ENCODE results near the gene ARHGEF17. TPM values are rescaled to one million over a fixed set of nuclear protein-coding genes. Genes with fewer than 3 reads are reported as not detected.

The ARHGEF17 gene
- total RNA-seq, 1 experiment from 2014 or later = 77.9 TPM

DNA sequence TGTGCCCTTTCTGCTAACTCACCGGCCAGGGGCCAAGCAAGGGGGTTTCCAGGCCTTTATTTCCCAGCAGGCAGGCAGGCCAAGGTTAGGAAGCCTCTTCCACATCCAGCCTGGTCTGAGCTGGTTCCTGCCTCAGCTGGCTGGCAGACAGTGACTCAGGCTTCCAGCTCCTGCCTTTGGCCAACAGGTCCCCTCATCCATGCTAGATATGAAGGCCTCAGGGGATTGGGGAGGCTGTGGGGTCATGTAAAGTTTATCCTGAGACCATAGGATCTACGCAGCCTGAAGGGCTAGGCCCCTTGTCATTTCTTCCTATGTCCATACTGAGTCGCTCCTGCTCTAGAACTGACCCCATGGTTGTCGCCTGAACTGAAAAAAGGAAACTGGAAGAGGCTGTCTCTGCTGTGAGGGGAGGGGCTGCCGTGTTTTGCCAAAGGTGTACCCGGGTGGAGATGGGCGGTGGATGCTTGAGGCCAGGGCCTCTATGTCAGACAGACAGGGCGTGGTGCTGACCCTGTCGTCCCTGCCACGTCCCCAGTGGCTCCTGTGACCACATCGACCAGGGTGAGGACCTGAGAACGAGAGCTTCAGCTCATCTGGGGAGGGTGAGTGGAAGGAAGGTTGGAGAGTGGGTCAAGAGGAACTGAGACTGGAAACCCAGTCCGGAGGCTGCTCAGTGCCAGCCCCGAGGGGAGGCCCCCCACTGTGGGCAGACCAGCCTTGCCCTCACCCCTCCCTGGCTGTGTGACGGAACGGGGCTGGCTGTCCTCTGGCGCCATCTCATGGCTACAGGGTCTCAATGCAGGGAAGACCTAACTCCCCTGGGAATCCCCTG, 19.0 kb upstream of the ARHGEF17 start:
- POLR2A ChIA-PET = interaction anchor here (0.6 to 1.4 kb wide), 4 partner anchors 16 to 104 kb away, joined by 3 to 4 read pairs (median 3); partner anchors contain the start of gene P2RY6
- TF ChIP-seq, protein P1, sequence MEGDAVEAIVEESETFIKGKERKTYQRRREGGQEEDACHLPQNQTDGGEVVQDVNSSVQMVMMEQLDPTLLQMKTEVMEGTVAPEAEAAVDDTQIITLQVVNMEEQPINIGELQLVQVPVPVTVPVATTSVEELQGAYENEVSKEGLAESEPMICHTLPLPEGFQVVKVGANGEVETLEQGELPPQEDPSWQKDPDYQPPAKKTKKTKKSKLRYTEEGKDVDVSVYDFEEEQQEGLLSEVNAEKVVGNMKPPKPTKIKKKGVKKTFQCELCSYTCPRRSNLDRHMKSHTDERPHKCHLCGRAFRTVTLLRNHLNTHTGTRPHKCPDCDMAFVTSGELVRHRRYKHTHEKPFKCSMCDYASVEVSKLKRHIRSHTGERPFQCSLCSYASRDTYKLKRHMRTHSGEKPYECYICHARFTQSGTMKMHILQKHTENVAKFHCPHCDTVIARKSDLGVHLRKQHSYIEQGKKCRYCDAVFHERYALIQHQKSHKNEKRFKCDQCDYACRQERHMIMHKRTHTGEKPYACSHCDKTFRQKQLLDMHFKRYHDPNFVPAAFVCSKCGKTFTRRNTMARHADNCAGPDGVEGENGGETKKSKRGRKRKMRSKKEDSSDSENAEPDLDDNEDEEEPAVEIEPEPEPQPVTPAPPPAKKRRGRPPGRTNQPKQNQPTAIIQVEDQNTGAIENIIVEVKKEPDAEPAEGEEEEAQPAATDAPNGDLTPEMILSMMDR (IDR thresholded peaks at IDR 0.05; ENCODE audit: insufficient read depth in 1 of 2, low read depth in 1 of 2, low read length in 1 of 2, severe bottlenecking in 1 of 2, unreplicated experiment in 1 of 2) = peak; percentile 99
- no TSS peak for BruUV-seq (replicated peaks)
- H3K4me1 ChIP-seq = peaks cover 57% of the 10 kb centered on the region
- Mint-ChIP-seq H3K9me3 (ENCODE audit: unreplicated experiment) (no peaks in the 10 kb centered on the region), H3K27me3 (ENCODE audit: insufficient read depth, unreplicated experiment) (no peaks in the 10 kb centered on the region), H3K4me1 (ENCODE audit: low read depth, unreplicated experiment) (peaks cover 27% of the 10 kb centered on the region), H3K4me3 (ENCODE audit: unreplicated experiment) (no peak overlapping the region), H3K36me3 (ENCODE audit: insufficient read depth, unreplicated experiment) (peaks cover 21% of the 10 kb centered on the region), H3K27ac (ENCODE audit: unreplicated experiment) (peak overlapping the region; percentile 51)
- H3K36me3 ChIP-seq (ENCODE audit: control insufficient read depth, insufficient read depth, low read length) = no peaks in the 10 kb centered on the region
- no peaks in the 10 kb centered on the region for H3K27me3 ChIP-seq (replicated peaks; ENCODE audit: control insufficient read depth, insufficient read depth, low read length)
- CTCF ChIA-PET = interaction anchor here (0.6 to 2.9 kb wide), 26 partner anchors 9 to 147 kb away, joined by 3 to 22 read pairs (median 5); partner anchors contain the start of genes FCHSD2 and P2RY6
- intact Hi-C loops (cut with micrococcal nuclease; ENCODE audit: unreplicated experiment) = loop anchor here (1.0 to 2.0 kb wide), 5 partner anchors 20 to 104 kb away; no protein-coding TSS in a partner anchor
- no peak overlapping the region for H3K4me3 ChIP-seq (ENCODE audit: low read depth, low read length)
- peak; percentile 87 to 88 for DNase-seq
- H3K9me3 ChIP-seq = no peaks in the 10 kb centered on the region

- H3K9me3 ChIP-seq = no peaks in the 10 kb centered on the region
- no peaks in the 10 kb centered on the region for H3K36me3 ChIP-seq (ENCODE audit: control insufficient read depth, insufficient read depth, low read length)
- no peak overlapping the region for H3K4me3 Mint-ChIP-seq (ENCODE audit: unreplicated experiment)
- H3K4me1 Mint-ChIP-seq (ENCODE audit: low read depth, unreplicated experiment) = peaks cover 18% of the 10 kb centered on the region
- intact Hi-C loops (cut with micrococcal nuclease; ENCODE audit: unreplicated experiment) = no loop called here
- TF ChIP-seq, protein P1 (IDR thresholded peaks at IDR 0.05; ENCODE audit: insufficient read depth in 1 of 2, low read depth in 1 of 2, low read length in 1 of 2, severe bottlenecking in 1 of 2, unreplicated experiment in 1 of 2) = no peak
- ChIA-PET POLR2A (no interaction called here), CTCF (interaction anchor here (0.6 to 2.9 kb wide), 10 partner anchors 15 to 105 kb away, joined by 3 to 20 read pairs (median 9); partner anchors contain the start of gene P2RY6)
- BruUV-seq (replicated peaks) = no TSS peak
- DNase-seq = no peak
- no peaks in the 10 kb centered on the region for H3K27me3 Mint-ChIP-seq (ENCODE audit: insufficient read depth, unreplicated experiment)
- no peaks in the 10 kb centered on the region for H3K9me3 Mint-ChIP-seq (ENCODE audit: unreplicated experiment)
- no peak overlapping the region for H3K27ac Mint-ChIP-seq (ENCODE audit: unreplicated experiment)
- peaks cover 48% of the 10 kb centered on the region for H3K4me1 ChIP-seq
- H3K27me3 ChIP-seq (replicated peaks; ENCODE audit: control insufficient read depth, insufficient read depth, low read length) = no peaks in the 10 kb centered on the region
- no peak overlapping the region for H3K4me3 ChIP-seq (ENCODE audit: low read depth, low read length)
- peaks cover 13% of the 10 kb centered on the region for H3K36me3 Mint-ChIP-seq (ENCODE audit: insufficient read depth, unreplicated experiment)
Measured at GRCh38 chr11:73290536-73290935, 17.5 kb upstream of the ARHGEF17 start.

- no peaks in the 10 kb centered on the region for H3K27me3 ChIP-seq (replicated peaks; ENCODE audit: control insufficient read depth, insufficient read depth, low read length)
- DNase-seq = no peak
- H3K9me3 ChIP-seq = no peaks in the 10 kb centered on the region
- Mint-ChIP-seq H3K27me3 (ENCODE audit: insufficient read depth, unreplicated experiment) (no peaks in the 10 kb centered on the region), H3K4me1 (ENCODE audit: low read depth, unreplicated experiment) (peaks cover 18% of the 10 kb centered on the region), H3K4me3 (ENCODE audit: unreplicated experiment) (no peak overlapping the region), H3K36me3 (ENCODE audit: insufficient read depth, unreplicated experiment) (peaks cover 13% of the 10 kb centered on the region), H3K9me3 (ENCODE audit: unreplicated experiment) (no peaks in the 10 kb centered on the region), H3K27ac (ENCODE audit: unreplicated experiment) (no peak overlapping the region)
- BruUV-seq (replicated peaks) = no TSS peak
- no peaks in the 10 kb centered on the region for H3K36me3 ChIP-seq (ENCODE audit: control insufficient read depth, insufficient read depth, low read length)
- H3K4me3 ChIP-seq (ENCODE audit: low read depth, low read length) = no peak overlapping the region
- peaks cover 42% of the 10 kb centered on the region for H3K4me1 ChIP-seq
- ChIA-PET CTCF (interaction anchor here (0.6 to 3.2 kb wide), 7 partner anchors 14 to 70 kb away, joined by 3 to 26 read pairs (median 4); no protein-coding TSS in a partner anchor), POLR2A (no interaction called here)
- TF ChIP-seq, protein P1 (IDR thresholded peaks at IDR 0.05; ENCODE audit: insufficient read depth in 1 of 2, low read depth in 1 of 2, low read length in 1 of 2, severe bottlenecking in 1 of 2, unreplicated experiment in 1 of 2) = no peak
- intact Hi-C loops (cut with micrococcal nuclease; ENCODE audit: unreplicated experiment) = no loop called here
Measured at GRCh38 chr11:73291196-73291595, 16.9 kb upstream of the ARHGEF17 start.

All from Caco-2 (cell line).